ENCODE results near the gene ADAMTS12.

ADAMTS12 gene

GRCh38 chr5:33929925-33930690 is 38.3 kb upstream of the ADAMTS12 start:
- TF ChIP-seq SIN3A (IDR thresholded peaks at IDR 0.05; ENCODE audit: borderline replicate concordance, insufficient read depth, low read length), result no peak
- no peak for TF ChIP-seq TAF1 (IDR thresholded peaks at IDR 0.05; ENCODE audit: borderline replicate concordance, insufficient read depth, low read length)
- no peak for TF ChIP-seq FOXP2 (optimal IDR thresholded peaks at IDR 0.05; ENCODE audit: borderline replicate concordance, extremely low read depth, extremely low read length, insufficient read depth)
- no peak for TF ChIP-seq POLR2AphosphoS5 (IDR thresholded peaks at IDR 0.05; ENCODE audit: low read depth, low read length)
- no peak for TF ChIP-seq REST (IDR thresholded peaks at IDR 0.05; ENCODE audit: insufficient read depth in 1 of 2, low read depth in 2 of 2, low read length in 2 of 2)

GRCh38 chr5:33928283-33928682 is 36.5 kb upstream of the ADAMTS12 start:
- TF ChIP-seq FOXP2 (optimal IDR thresholded peaks at IDR 0.05; ENCODE audit: borderline replicate concordance, extremely low read depth, extremely low read length, insufficient read depth) (no peak), TAF1 (IDR thresholded peaks at IDR 0.05; ENCODE audit: borderline replicate concordance, insufficient read depth, low read length) (no peak), REST (IDR thresholded peaks at IDR 0.05; ENCODE audit: insufficient read depth in 1 of 2, low read depth in 2 of 2, low read length in 2 of 2) (no peak), SIN3A (IDR thresholded peaks at IDR 0.05; ENCODE audit: borderline replicate concordance, insufficient read depth, low read length) (no peak), POLR2AphosphoS5 (IDR thresholded peaks at IDR 0.05; ENCODE audit: low read depth, low read length) (no peak)

DNA sequence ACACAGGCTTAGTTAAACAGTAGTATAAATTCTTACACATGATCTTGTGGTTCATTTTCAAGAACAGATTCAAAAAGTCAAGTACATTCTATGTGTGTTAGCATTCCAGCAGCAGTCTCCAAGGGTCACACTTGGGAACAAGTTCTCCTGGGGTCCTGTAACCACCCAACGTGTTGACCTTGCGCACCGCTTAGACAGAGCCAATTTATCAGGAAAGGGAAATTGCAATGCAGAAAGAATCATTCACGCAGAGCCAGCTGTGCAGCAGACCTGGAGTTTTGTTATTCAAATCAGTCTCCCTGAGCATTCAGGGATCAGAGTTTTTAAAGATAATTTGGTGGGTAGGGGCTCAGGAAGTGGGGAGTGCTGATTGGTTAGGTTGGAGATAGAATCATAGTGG is 35.9 kb upstream of the ADAMTS12 start:
- TF ChIP-seq POLR2AphosphoS5 (IDR thresholded peaks at IDR 0.05; ENCODE audit: low read depth, low read length) (no peak), SIN3A (IDR thresholded peaks at IDR 0.05; ENCODE audit: borderline replicate concordance, insufficient read depth, low read length) (no peak), REST (IDR thresholded peaks at IDR 0.05; ENCODE audit: insufficient read depth in 1 of 2, low read depth in 2 of 2, low read length in 2 of 2) (no peak), TAF1 (IDR thresholded peaks at IDR 0.05; ENCODE audit: borderline replicate concordance, insufficient read depth, low read length) (no peak), FOXP2 (optimal IDR thresholded peaks at IDR 0.05; ENCODE audit: borderline replicate concordance, extremely low read depth, extremely low read length, insufficient read depth) (no peak)

- TF ChIP-seq SIN3A (IDR thresholded peaks at IDR 0.05; ENCODE audit: borderline replicate concordance, insufficient read depth, low read length) (no peak), POLR2AphosphoS5 (IDR thresholded peaks at IDR 0.05; ENCODE audit: low read depth, low read length) (no peak), TAF1 (IDR thresholded peaks at IDR 0.05; ENCODE audit: borderline replicate concordance, insufficient read depth, low read length) (no peak), REST (IDR thresholded peaks at IDR 0.05; ENCODE audit: insufficient read depth in 1 of 2, low read depth in 2 of 2, low read length in 2 of 2) (no peak), FOXP2 (optimal IDR thresholded peaks at IDR 0.05; ENCODE audit: borderline replicate concordance, extremely low read depth, extremely low read length, insufficient read depth) (no peak)
Observed at GRCh38 chr5:33925278-33925677, 33.5 kb upstream of the ADAMTS12 start.

All from PFSK-1 (cell line).